GM12874 (cell line): ENCODE results near the gene CYP21A2.

Experiments
- CTCF ChIP-seq: IDR thresholded peaks from 2 replicates; pipeline ENCODE4 v1.5.1; 2011; ENCODE audit warnings: low read depth, mild to moderate bottlenecking, control low read depth, low read length, moderate library complexity; ENCODE audit not compliant: insufficient read depth

The CYP21A2 gene

GRCh38 chr6:32068867-32069266 is 30.7 kb downstream of the CYP21A2 start:
- TF ChIP-seq CTCF = no peak

- no peak for TF ChIP-seq CTCF
Observed at GRCh38 chr6:32069460-32069859, 31.2 kb downstream of the CYP21A2 start.

GRCh38 chr6:32069878-32070515 is 31.8 kb downstream of the CYP21A2 start:
- TF ChIP-seq CTCF = no peak

- TF ChIP-seq CTCF = no peak
Observed at GRCh38 chr6:32070814-32071543, 32.8 kb downstream of the CYP21A2 start.

- no peak for TF ChIP-seq CTCF
Observed at GRCh38 chr6:32073101-32073500, 34.9 kb downstream of the CYP21A2 start.

GRCh38 chr6:32073613-32074012 is 35.4 kb downstream of the CYP21A2 start:
- TF ChIP-seq CTCF = no peak

- no peak for TF ChIP-seq CTCF
Observed at GRCh38 chr6:32074996-32075532, 36.8 kb downstream of the CYP21A2 start.
